HG02943 (cell line): ENCODE measurements around the gene C6orf132.
"Not testable (repeated sequence)": the region's sequence is repeated elsewhere in the genome, so short reads cannot be mapped to it uniquely, and the experiment has no call there.

ENCODE experiments used
- ATAC-seq: cut with Tn5 transposase; IDR thresholded peaks from one replicate; pipeline ENCODE4 v1.9.1; 2021; ENCODE audit warnings: mild to moderate bottlenecking, low read depth, moderate library complexity; ENCODE audit not compliant: unreplicated experiment

C6orf132 gene

GRCh38 chr6:42142118-42142835 is at the start of gene C6orf132:
TSS of gene C6orf132 (minus strand) at chr6:42142620. CDS start at chr6:42142444, 176 bp downstream.
- no peak for ATAC-seq

- no peak for ATAC-seq
Observed at GRCh38 chr6:42190554-42191183, 48.2 kb upstream of the C6orf132 start.

GRCh38 chr6:42188406-42188805 is 46.0 kb upstream of the C6orf132 start:
- ATAC-seq = no peak

- no peak for ATAC-seq
Observed at GRCh38 chr6:42185597-42185996, 43.2 kb upstream of the C6orf132 start.

GRCh38 chr6:42184475-42184874 is 42.1 kb upstream of the C6orf132 start:
- no peak for ATAC-seq

- no peak for ATAC-seq
Observed at GRCh38 chr6:42182101-42182500, 39.7 kb upstream of the C6orf132 start.

DNA sequence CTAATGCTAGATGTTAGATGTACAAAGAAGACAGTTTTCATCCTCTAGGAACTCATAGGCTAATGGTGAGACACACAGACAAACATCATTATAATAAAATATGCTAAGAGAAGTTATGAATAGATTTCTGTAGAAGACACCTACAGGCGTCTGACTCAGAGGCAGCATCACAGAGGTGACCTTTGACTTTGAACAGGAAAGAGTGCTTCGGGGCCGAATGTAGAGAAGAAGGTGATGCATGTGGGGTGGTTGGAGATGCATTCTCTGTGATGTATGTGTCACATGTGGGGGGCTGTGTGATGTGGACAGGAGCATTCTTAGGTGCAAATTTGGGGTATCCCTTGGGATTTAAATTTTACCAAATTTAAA is 37.5 kb upstream of the C6orf132 start:
- ATAC-seq = no peak

DNA sequence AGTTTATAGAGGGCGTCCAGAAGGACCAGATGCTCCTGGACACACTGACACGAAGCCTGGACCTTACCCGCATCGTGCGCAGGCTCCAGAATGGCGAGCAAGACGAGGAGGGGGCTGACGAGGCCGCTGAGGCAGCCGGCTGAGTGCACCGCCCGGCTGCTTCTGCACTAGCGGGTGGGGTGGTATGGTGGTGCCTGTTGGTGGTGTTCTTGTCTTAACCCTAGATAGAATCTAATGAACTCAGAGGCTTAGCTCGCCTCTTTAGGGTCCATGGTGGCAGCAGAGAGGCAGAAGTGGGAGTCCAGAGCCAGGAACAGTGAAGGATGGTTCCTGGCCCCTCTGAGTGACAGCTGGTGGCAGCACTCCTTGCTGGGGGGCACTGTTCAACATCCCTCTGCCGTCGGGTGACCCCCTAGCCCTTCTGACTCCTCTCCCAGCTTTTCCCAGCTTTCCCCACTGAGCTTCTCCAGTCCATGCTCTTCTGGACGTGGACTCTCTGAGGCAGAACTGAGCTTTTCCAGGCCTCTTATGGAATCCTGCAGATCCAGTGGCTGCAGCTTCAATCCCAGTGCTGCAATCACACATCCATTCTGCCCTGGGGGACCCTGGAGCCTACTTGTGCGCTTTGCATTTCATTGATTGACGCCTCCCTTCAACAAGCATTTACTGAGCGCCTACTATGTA is 37.0 kb upstream of the C6orf132 start:
- no peak for ATAC-seq

DNA sequence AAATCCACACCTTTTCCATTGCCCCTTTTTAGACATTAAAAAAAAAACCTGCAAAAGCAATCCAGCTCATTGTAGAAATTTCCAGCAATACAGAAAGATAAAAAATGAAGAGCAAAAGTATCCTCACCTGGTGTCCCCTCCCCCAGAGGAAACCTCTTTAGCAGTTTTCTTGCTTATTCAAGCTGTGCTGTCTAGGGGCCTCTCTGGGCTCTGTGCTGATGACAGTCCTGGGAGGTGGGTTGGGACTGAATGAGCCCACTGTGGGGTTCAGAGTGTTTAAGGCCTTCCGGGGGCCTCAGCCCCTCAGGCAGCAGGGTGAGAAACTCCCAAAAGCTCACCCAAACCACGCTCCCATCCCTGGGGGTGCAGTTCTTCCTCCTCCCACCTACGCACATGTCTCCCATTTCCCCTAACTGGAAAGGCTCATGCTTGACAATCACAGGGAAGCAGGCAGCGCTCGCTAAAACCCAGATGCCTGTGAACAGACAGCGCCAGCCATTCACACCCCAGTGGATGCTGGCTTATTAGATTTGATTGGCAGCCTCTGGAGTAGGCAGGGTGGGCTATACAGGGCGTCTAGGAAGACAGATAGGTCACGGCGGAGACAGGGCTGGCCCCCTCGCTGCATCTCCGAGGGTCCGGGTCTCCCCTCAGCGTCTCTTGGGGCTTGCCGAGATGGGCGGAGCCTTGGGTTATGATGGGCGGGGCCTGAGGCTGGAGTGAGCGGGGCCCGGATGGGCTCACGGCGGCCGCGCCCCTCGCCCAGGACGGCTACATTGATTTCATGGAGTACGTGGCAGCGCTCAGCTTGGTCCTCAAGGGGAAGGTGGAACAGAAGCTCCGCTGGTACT is 35.3 kb upstream of the C6orf132 start:
- no peak for ATAC-seq

- no peak for ATAC-seq
Observed at GRCh38 chr6:42176981-42177380, 34.6 kb upstream of the C6orf132 start.

DNA sequence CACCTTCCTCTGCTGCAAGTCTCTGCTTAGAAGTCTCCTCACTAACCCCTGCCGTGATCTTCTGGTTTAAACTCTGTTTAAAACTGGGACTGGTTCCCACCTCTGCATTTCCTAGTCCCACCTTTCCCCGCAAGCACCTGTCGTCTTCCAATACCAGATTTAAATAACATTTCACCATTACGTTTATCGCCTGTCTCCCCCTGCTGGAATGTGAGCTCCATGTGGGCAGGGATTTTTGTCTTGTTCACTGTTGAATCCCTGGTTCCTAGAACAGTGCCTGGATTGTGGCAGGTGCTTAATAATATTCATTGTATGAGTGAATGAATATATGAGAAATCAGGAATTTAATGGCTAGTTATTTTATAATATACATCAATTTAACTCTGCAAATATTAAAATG is 33.4 kb upstream of the C6orf132 start:
- no peak for ATAC-seq

DNA sequence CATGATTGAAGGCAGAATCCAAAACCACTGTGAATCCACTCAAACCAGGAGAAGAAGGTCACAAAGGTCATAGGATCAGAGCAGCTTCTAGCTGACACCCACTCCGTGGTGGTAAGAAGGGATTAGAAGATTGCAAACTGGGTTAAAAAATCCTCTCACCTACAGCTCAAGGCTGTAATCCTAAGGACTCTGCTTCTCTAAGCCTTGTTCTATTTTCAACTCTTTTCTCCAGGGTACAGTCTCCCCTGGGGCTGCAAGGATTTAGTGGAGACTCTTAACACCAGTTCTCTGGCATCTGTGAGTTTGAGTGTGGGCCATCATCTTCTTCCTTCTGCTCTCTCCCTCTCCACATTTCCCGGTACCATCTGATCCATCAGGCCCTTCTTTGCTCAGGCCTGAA is 30.7 kb upstream of the C6orf132 start, which contains the start of gene GUCA1A:
TSS of gene GUCA1A (plus strand) at position 264 of the 400 bp plus-strand sequence. CDS start 250 bp downstream, outside the sequence.
- ATAC-seq = no peak

DNA sequence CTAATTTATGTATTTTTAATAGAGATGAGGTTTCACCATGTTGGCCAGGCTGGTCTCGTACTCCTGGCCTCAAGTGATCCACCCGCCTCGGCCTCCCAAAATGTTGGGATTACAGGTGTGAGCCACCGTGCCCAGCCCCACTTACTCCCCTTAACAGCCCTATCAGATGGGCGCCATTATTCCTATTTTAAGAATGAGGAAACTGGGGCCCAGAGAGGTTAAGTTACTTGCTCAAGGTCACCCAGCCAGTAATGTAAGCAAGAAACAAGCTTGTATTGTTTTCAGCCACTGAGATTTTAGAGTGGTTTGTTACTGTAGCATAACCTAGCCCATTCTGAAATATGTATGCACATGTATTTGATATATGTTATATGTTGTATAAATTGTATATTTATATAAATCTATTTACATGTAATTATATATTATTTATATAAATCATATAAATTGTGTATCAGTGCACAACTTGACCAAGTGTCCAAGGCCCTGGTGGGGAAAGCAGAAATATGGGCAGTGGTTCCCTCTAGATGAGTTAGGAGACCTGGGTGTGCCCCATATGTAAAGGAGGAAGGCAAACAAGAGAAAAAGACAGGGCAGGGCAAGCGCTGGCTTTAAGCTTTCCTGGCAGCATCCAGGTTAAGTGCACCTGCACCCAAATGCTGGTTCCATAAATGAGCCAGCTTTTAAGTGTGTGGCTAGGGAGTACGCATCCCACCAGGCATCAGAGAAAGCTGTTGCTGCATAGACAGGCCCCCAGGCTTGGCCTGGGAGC is 29.6 kb upstream of the C6orf132 start:
- ATAC-seq = no peak

DNA sequence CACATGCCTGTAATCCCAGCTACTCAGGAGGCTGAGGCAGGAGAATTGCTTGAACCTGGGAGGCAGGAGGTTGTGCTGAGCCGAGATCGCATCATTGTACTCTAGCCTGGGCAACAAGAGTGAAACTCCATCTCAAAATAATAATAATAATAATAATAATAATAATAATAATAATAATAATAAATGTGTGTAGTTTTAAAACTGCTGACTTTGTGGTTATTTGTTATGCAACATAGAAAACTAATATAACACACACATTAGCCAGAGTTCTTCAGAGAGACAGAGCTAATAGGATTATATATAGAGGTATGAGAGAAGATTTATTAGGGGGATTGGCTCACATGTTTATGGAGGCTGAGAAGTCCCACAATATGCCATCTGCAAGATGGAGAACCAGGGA is 27.4 kb upstream of the C6orf132 start:
- not testable (repeated sequence) for ATAC-seq

GRCh38 chr6:42168650-42169049 is 26.2 kb upstream of the C6orf132 start:
- ATAC-seq = no peak

- ATAC-seq = no peak
Observed at GRCh38 chr6:42166444-42167141, 24.2 kb upstream of the C6orf132 start.

GRCh38 chr6:42165016-42165415 is 22.6 kb upstream of the C6orf132 start:
- no peak for ATAC-seq

GRCh38 chr6:42163981-42164380 is 21.6 kb upstream of the C6orf132 start:
- no peak for ATAC-seq

- no peak for ATAC-seq
Observed at GRCh38 chr6:42162812-42163211, 20.4 kb upstream of the C6orf132 start.
